GM19438 (cell line): ENCODE measurements around the gene TCAIM.

Source experiments
- ATAC-seq: cut with Tn5 transposase; IDR thresholded peaks from one replicate; pipeline ENCODE4 v1.9.1; 2021; ENCODE audit warnings: low read depth; ENCODE audit not compliant: unreplicated experiment

The TCAIM gene

GRCh38 chr3:44444437-44444836, 105.9 kb downstream of the TCAIM start:
- no peak for ATAC-seq

GRCh38 chr3:44444896-44445691, 106.5 kb downstream of the TCAIM start:
- ATAC-seq: no peak

GRCh38 chr3:44445786-44446185, 107.2 kb downstream of the TCAIM start:
- ATAC-seq: no peak

- no peak for ATAC-seq
These were observed 108.4 kb downstream of the TCAIM start for GRCh38 chr3:44446929-44447328.

GRCh38 chr3:44451441-44451840, 112.9 kb downstream of the TCAIM start:
- ATAC-seq: no peak

- no peak for ATAC-seq
These were observed 115.7 kb downstream of the TCAIM start for GRCh38 chr3:44454258-44454657.

GRCh38 chr3:44455318-44455717, 116.8 kb downstream of the TCAIM start:
- no peak for ATAC-seq
